ENCODE results near the gene ZNF462.
A peak's percentile ranks its signal among the peaks of the same experiment; 100 is the strongest.

DNA sequence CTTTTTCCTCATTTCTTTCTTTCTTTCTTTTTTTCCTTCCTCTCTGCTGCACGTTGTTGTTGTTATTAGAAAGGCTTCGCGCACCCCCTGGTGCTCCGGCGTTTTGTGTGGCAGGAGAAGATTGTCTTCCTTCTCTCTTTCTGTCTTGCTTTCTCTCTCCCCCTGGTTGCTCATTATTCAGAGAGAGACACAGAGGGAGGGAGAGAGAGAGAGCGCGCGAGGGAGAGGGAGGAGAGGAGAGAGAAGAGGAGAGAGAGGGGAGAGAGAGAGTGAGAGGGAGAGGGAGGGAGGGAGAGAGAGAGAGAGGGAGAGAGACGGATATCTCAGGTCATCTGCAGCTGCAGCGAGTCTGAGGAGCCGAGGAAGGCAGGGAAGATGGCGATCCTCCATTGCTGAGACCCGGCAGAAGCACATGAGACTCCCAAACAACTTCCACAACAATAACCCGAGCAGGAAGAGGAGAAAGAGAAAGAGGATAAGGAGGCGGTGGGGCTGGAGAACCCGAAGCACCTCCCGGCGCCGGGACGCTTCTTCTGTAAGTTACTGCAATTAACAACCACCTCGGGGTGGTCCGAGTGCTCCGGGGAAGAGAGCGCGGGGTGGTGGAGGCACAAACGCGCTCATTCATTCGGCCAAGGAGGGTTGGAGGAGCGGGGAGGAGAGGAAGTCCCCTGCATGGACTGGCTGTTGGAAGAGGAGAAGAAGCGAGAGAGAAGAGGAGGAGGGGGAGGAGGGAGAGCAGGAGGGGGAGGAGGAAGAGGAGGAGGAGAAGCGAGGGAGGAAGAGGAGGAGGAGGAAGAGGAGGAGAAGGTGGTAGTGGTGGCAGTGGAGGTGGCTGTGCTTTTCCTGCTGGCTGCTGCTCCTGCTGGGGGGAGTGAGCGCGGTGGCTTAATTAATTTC is at the start of gene ZNF462:
- no peak for TF ChIP-seq EZH2 (IDR thresholded peaks at IDR 0.05; ENCODE audit: low read depth, unreplicated experiment)
- TF ChIP-seq EZH2phosphoT487 (IDR thresholded peaks at IDR 0.05; ENCODE audit: unreplicated experiment) = no peak
- TF ChIP-seq POLR2AphosphoS5 (IDR thresholded peaks at IDR 0.05; ENCODE audit: low read depth) = peak; percentile 29; the same call in 1 of the 2 replicates
